HT-29 (cell line): ENCODE data around the gene CELF6. TPM values are rescaled to one million over a fixed set of nuclear protein-coding genes. Genes with fewer than 3 reads are reported as not detected.

Source experiments
- DNase-seq: peaks from one replicate; pipeline ENCODE4 v3.0.0-alpha.2; 2015; ENCODE audit warnings: low spot score
- total RNA-seq: library from RNA; depleted of rRNA; stranded (reverse); fragments of >200 nt; shearing (Covaris generic); gene quantifications from 2 replicates; pipeline ENCODE4 v1.2.3, GENCODE V29; 2014; rRNA removed

The CELF6 gene
- total RNA-seq, 1 experiment from 2014 or later = 0.31 TPM

- DNase-seq = peak; percentile 98
Measured at GRCh38 chr15:72272213-72272996, 47.6 kb downstream of the CELF6 start, which contains the start of gene PARP6. TSS of gene PARP6 (minus strand) at chr15:72272554. CDS start at chr15:72267477, 5,077 bp downstream.

DNA sequence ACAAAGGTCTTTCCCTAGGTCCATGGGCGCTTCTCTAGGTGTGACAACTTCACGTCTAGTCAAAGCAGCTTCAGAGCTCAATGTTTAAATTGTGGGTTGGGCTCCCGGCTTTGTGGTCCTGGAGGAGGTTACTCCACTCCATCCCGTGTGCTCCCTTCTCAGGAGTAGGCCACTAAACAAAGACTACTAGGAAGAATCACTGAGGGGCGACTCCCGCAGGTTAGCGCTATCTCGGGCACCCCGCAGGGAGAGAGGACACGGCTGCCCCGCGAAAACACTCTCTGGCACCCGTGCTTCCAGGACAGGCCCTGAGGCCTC is 48.1 kb downstream of the CELF6 start:
- peak; percentile 40 for DNase-seq

- DNase-seq = no peak
Measured at GRCh38 chr15:72271221-72271620, 48.7 kb downstream of the CELF6 start.

DNA sequence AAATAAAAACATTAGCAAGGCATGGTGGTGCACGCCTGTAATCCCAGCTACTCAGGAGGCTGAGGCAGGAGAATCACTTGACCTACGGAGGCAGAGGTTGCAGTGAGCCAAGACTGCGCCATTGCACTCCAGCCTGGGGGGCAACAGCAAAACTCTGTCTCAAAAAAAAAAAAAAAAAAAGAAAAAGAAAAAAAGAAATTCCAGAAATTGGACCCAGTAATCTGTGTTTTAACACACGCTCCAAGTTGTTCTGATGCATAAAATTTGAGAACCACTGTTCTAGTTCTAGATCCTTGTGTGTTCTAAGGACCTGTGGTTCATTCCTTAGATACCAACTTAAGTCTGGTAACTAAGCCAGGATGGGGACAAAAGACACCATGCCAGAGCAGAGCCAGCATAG is 50.2 kb downstream of the CELF6 start:
- no peak for DNase-seq

DNA sequence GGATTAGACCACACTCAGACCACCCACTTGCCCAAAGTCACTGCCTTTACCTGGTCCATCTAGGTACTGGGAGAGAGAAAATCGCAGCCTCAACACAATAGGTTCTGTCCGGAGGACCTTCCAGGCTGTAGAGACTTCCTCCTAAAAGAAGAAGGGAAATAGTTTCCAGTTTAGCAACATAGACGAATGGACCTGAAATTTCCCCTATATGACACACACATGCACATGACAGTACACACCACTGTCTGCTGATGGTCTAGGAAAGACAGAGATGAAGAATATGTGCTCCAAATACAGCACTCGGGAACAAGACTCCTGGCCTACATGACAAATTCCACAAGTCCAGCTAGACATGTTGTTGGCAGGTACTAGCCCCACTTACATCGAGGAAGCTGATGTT is 54.9 kb downstream of the CELF6 start:
- DNase-seq = no peak

GRCh38 chr15:72252663-72253299 is 67.2 kb downstream of the CELF6 start:
- DNase-seq = no peak

DNA sequence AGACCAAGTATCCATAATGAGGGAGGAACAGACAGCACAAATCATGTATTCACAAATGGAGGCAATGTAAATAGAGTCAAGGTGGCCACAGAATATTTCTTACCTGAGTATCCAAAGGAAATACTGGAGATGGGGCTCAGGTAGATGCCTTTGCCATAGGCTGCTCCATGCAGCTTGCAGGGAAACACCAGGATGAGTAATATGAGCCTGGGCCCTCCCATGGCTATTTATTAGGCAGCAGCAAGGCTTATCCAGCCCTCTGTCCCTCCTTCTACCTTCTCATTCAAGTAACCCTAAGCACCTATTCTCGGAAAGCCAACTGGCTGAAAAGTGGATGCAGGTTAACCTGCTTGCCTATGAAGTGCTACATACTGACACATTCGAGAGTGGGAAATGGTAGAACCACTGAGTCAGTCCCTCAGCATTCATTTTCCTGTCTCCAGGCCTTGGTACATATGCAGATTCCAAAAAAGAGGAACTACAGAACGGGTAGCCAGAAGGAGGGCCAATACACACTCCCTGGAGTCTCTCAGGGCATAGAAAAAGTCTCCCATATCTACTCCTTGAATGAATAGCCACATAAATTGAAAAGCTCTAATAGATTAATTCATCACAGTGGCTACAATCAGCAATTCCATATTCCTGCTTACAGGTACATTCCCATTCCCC is 70.7 kb downstream of the CELF6 start:
- DNase-seq = no peak

DNA sequence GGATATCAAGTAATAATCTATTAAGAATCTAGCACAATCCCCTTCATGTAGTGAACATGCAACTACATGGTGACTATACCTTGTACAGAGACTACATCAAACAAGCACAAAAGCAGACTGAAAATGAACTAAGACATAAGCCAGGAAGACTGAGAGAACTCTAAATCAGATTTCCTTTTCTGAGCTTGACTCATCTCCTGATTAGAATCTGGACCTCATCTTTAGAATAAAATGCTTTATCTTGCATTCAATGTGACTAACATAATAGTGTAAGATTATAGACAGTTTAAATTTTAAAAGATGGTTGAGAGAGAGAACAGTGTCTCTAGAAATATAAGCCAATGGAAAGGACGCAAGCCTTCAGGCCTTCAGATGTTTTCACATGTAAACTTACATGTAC is 71.4 kb downstream of the CELF6 start:
- DNase-seq = no peak

DNA sequence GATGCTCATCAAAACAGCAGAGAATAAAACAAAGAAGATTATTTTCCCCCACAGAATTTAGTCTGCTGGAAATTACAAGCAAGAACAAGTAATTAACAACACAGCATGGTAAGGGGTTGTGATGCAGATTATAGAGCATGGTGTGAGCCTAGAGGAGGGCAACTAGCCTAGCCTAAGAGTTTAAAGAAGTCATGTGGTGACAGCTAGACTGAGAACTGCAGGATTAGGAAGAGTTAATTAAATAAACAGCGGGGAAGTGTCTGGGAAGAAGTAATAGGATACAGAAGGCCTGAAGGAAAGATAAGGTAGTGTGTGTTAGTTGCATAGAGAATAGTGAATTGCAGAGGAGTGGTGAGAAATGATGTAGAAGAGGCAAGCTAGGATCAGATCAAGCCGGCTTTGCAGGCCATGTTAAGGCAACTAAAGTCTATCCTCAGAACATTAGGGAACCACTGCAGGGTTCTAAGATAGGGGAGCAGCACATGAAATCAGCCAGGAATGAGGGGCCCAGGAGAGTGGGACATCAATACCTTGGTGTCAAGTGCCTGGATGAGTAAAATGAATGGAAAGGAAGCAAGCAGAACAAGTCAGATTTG is 77.1 kb downstream of the CELF6 start:
- DNase-seq = no peak

DNA sequence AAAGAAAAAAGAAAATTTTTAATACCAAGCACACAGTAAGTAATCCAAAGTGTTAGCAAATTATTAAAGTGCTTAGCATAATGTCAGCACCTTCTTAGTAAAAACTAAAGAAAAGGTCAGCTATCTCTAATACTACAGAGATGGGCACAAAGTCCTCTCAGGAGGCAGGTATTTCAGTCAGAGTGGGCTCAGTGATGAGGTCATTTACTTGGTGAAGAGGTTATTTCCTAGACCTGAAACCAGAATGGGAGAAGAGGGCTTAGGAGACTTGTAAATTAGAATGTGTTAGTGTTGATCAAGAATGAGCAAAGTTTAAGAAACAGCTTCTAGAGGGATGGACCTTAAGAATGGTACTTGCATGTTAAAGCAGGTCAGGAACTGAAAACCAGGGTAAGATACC is 80.3 kb downstream of the CELF6 start:
- DNase-seq = no peak

DNA sequence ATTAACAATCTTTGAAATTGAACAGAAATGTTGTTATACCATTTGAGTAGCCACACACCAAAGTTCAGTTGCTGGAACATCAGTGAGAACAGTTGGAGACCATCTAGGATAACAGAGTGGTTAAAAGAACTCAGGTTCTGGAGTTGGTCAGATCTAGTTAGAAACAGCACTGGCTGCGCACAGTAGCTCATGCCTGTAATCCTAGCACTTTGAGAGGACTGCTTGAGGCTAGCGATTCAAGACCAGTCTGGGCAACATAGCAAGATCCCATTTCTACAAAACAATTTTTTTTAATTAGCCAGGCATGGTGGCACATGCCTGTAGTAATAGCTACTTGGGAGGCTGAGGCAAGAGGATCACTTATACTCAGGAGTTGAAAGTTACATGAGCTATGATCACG is 81.4 kb downstream of the CELF6 start:
- DNase-seq = no peak

- DNase-seq = peak; percentile 47
Measured at GRCh38 chr15:72237853-72238224, 82.1 kb downstream of the CELF6 start.

DNA sequence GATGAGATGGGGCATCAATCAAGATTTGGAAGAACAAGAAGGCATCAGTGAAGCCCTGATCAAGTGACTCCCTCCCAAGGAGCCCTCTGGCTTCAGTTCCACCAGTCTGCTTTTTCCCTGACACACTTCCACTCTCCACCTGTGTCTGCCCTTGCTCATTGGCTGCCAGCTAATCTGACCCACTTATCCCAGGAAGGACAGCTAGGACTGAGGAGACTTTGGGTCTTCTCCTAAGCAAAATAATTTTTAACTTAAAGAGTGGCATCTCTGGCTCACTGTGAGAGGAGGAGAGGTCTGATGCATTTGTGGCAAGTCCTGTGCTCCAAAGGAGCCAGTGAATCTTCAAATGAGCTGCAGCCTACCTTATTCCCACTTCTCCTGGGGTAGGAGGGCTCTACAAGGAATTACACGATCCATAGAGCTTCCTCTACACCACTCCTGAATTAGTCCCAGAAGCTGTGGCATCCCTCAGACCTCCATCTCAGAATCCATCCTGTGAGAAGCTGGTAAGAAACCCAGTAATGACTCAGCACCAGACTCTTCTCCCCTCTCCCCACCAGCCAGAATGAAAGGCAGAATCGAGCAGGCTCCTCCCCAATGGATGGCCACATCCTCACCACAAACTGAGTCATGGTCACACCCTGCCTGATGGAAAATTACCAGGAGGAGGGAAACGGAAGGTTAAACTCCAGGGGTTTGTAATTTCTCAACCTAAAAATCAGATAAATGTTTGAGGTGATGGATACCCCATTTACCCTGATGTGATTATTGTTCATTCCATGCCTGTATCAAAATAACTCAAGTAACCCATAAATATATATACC is 82.7 kb downstream of the CELF6 start:
- peak; percentile 88 for DNase-seq

DNA sequence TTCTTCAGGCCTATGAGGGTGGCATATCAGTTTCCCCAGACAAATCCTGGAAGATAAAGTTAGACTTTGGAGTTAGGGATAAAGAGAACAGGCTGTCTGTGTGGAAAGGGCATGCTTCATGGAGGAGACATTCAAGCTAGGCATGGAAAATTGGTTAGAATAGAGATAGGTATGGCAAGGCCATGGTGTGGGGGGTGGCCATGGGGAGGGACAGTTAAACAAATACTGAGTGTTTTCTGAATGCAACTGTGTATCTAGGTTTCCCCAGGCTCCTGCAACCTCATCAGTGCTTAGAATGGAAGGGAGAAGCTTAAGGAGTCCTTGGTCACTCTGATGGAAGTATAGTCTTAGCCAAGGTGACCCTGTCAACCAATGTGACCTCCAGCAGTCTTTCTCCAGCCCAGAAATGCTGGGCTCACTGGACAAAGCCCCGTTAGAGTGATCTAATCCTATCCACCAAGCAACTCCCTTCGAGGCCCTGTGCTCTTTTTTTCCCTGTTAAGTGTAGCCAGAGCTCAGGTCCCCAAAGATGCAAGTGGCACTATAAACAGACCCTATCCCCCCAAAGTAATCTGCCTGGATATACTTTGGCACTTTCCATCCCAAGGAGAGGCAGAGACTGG is 83.5 kb downstream of the CELF6 start:
- no peak for DNase-seq

DNA sequence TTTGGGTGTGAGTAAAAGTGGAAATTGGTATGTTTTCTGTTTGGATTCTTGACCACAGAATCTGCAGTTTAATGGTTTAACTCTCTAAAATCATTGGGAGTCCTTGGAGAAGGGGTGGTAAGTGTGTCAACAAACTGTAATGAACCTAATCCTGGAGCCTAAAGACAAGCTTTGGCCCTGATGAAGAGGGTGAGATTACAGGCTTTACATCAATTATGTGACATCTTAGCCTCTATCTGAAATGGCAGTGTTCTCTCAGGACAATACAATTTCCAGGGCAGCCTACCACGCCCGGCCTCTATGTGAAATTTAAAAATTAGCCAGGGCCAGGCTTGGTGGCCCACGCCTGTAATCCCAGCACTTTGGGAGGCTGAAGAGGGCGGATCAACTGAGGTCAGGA is 84.7 kb downstream of the CELF6 start:
- DNase-seq = no peak

Other genes with a start within 250 kb of the CELF6 start
- 7.2 and 11.4 TPM in 2 replicates for gene MYO9A, start 202.0 kb downstream of the CELF6 start, total RNA-seq
- gene SENP8, start 201.8 kb downstream of the CELF6 start, total RNA-seq = 0.66 and 3.2 TPM in 2 replicates
- 0.03 and 0.29 TPM in 2 replicates for gene GRAMD2A, start 122.4 kb downstream of the CELF6 start, total RNA-seq
- 1,702 and 1,855 TPM in 2 replicates for gene PKM, start 89.0 kb downstream of the CELF6 start, total RNA-seq
- 39.1 and 49.9 TPM in 2 replicates for gene PARP6, start 47.6 kb downstream of the CELF6 start, total RNA-seq
- gene HEXA, start 55.9 kb upstream of the CELF6 start, total RNA-seq = 90.3 and 95.0 TPM in 2 replicates
- gene TMEM202, start 78.1 kb upstream of the CELF6 start, total RNA-seq = not detected in 2 replicates
- gene ARIH1, start 154.2 kb upstream of the CELF6 start, total RNA-seq = 39.4 and 44.1 TPM in 2 replicates